DOHH2 (cell line): Measurements from ENCODE around the gene SPATA25.

Experiments used
- CTCF ChIP-seq: fragments of 200-600 bp; sonication (generic); IDR thresholded peaks from one replicate; pipeline ENCODE4 v1.5.1; 2014; ENCODE audit warnings: antibody characterized with exemption, mild to moderate bottlenecking, low read depth, low read length; ENCODE audit not compliant: poor library complexity, severe bottlenecking
- EZH2phosphoT487 ChIP-seq: fragments of 200-600 bp; sonication (generic); IDR thresholded peaks from 2 replicates; pipeline ENCODE4 v1.6.1; 2017; ENCODE audit warnings: borderline replicate concordance, mild to moderate bottlenecking, antibody characterized with exemption, low read length, moderate library complexity, mixed read lengths

GRCh38 chr20:45845452-45845851 is 42.0 kb downstream of the SPATA25 start:
- TF ChIP-seq CTCF (no peak), EZH2phosphoT487 (no peak)
